Central memory CD4-positive, alpha-beta T cell (primary cell): Measurements from ENCODE around the gene POP7.
"Not testable (repeated sequence)": the region's sequence is repeated elsewhere in the genome, so short reads cannot be mapped to it uniquely, and the experiment has no call there.

Experiments used
- DNase-seq: peaks from one replicate; pipeline ENCODE4 v3.0.0; 2022

The POP7 gene

DNA sequence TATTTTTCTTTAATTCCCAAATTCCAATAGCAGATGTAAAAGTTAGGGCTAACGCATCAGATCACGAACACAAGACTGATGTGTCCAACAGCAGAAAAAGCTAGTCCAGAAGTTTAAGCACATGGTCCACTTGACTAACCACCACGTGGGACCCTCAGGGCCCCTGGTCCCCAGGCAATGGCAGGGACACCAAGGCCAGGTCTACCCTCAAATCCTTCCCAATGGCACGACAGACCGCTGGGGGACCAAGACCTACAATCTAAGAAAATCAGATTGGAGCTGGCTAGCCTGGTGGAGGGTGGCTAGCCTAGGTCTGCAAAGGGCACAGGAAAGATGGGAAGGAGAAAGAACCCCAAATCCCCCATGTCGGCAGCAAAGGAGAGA, 13.4 kb upstream of the POP7 start:
- no peak for DNase-seq

DNA sequence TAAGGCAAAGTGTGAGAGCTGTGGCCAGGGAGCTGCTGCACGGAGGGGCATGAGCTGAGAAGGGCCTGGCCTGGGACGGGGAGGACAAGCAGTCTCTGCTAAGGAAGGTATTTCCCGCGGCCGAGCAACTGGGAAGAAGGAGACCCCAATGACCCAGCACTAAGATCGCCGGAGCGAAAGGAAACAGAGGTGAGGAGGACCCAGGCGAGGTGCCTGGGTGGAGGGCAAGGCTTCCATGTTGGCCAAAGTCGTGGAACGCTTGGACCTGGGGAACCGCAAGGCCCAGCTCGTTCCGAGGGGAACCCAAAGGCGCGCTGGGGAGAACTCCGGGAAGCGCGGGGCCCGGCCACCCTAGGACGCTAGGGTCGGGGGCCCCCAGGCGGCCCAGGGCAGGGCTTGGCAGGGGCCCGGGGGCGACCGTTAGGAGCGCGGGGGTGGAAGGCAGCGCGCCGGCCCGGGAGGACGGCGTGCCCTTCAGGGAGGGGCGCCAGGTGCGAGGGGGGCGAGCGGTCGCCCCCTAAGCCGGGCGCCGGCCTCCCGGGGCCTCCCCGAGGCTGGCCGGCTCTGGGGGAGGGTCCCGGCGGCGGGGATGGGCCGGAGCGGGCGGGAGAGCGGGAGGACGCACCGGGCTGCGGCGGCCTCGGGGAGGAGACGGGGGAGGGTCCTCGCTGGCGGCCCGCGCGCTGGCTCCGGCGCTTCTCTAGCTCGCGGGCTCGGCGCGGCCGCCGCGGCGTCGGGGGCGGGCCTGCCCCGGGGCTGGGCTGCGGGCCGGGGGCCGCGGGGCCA, 12.4 kb upstream of the POP7 start:
- no peak for DNase-seq

DNA sequence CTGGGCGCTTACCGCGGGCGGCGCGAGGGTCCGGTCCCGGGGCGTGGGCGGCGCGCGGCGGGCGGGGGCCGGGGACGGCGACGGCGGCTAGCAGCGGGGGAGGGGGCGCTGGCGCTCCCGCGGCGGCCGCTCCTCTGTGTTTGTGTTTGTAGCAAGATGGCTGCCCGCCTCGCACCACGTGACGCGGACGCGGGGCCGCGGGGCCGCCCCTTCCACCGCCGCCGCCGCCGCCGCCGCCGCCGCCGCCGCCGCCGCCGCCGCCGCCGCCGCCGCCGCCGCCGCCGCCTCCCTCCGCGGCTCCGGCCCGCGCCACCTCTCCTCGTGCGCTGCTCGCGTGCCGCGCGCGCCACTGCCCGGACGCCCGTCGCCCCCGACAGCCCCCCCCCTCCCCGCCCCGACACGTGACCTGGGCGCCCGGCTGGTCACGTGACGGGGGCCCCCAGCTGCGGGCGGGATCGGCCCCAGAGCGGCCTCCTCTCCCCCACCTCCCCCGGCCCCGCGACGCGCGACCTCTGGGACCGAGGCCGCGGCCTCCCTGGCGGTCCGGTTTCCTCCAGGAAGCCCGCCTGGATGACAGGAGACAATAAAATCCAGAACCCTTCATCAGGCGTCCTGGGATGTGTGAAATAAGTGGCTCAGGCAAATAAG, 11.7 kb upstream of the POP7 start, which contains the start of gene GIGYF1:
Gene GIGYF1, minus strand, starts transcription at position 153 of the 648 bp plus-strand sequence. CDS start 6,012 bp downstream, outside the sequence.
- DNase-seq: peak; percentile 67

DNA sequence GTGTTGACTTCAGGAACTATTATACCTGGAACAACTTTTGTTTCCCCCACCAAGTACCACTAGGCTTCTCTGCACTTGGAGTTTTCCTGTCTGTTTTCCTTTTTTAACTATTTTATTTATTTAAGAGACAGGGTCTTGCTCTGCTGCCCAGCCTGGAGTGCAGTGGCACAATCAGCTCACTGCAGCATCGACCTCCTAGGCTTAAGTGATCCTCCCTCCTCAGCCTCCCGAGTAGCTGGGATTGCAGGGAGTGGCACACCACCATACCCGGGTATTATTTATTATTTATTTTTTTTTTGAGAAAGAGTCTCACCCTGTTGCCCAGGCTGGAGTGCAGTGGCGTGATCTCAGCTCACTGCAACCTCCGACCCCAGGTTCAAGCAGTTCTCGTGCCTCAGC, 9.8 kb upstream of the POP7 start:
- no peak for DNase-seq

DNA sequence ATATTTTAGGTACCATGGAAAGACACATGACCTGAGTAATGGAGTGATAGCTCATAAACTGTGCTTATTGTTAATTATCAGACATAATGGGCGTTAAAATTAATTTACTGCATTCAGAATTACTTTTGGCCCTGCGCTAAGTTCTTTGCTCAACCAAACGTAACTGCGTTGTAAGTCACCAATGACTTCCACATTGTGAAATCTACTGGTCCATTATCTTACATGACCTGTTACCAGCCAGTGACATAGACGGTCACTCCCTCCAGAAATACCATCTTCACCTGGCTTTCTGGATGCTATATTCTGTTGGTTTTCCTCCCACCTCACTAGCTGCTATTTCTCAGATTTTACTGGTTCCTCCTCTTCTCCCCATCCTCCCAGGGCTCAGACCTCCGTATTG, 6.9 kb upstream of the POP7 start:
- no peak for DNase-seq

DNA sequence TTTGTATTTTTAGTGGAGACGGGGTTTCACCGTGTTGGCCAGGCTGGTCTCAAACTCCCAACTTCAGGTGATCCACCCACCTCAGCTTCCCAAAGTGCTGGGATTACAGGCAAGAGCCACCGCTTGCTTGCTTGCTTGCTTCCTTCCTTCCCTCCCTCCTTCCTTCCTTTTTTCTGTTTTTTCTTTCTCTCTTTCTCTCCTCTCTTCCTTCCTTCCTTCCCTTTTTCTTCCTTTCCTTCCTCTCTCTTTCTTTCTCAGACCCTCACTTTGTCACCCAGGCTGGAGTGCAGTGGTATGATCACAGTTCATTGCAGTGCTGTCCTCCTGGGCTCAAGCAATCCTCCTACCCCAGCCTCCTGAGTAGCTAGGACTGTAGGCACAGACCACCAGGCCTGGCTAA, 4.8 kb upstream of the POP7 start:
- DNase-seq: not testable (repeated sequence)

DNA sequence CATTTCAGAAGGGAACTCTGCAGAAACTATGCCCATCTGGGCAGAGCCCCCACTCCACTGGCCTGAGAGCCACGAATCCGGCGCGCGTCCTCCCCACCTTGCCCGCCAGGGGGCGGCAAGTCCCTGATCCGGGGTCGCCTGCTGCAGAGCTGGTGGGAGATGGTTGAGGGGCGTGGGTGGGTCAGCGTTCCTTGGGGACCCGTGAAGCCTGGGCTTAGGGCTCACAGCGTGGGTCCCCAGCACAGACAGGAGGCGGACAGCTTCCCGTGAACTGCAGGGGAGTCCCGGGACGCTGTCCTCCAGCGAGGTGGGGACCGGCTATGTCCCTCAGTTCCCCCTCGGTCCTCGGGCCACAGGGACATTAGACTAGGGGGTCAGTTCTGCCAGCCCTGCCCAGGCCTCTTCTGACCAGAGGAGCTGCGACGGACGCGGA, 585 bp upstream of the POP7 start:
- peak; percentile 59 for DNase-seq

DNA sequence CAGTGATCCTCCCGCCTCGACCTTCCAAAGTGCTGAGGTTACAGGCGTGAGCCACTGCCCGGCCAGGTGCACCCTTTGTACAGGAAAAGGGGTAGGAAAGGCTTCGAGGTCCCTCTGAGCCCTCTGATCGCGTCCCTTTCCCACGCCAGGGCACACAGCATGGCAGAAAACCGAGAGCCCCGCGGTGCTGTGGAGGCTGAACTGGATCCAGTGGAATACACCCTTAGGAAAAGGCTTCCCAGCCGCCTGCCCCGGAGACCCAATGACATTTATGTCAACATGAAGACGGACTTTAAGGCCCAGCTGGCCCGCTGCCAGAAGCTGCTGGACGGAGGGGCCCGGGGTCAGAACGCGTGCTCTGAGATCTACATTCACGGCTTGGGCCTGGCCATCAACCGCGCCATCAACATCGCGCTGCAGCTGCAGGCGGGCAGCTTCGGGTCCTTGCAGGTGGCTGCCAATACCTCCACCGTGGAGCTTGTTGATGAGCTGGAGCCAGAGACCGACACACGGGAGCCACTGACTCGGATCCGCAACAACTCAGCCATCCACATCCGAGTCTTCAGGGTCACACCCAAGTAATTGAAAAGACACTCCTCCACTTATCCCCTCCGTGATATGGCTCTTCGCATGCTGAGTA, 871 bp downstream of the POP7 start:
- DNase-seq: no peak

DNA sequence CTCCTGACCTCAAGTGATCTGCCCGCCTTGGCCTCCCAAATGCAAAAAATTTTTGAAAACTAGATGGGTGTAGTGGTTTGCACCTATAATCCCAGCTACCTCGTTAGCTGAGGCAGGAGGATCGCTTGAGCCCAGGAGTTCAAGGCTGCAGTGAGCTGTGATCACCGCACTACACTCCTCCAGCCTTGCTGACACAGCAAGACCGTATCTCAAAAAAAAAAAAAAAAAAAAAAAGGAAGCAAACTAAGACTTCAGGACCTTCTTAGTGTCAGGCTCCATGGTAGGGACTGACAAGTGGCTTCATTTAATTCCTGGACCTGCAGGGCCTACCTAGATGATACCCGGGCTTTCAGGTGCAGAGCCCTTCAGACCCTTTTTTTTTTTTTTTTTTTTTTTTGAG, 2.5 kb downstream of the POP7 start:
- DNase-seq: no peak

DNA sequence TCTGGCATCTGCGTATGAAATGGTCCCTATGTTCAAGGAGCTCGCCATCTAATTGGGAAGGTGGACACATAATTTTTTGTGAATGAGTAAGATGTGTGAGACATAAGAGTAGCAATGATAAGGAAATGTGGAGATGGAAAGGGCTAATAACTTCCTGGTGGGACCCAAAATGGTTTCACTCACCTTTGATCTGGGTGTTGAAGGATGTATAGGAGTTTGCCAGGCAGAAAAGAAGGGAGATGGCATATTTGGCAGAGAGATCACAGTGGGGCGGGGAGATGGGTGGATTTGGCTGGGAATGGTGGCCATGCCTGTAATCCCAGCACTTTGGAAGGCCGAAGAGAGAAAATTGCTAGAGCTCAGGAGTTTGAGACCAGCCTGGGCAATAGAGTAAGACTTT, 4.5 kb downstream of the POP7 start:
- no peak for DNase-seq

DNA sequence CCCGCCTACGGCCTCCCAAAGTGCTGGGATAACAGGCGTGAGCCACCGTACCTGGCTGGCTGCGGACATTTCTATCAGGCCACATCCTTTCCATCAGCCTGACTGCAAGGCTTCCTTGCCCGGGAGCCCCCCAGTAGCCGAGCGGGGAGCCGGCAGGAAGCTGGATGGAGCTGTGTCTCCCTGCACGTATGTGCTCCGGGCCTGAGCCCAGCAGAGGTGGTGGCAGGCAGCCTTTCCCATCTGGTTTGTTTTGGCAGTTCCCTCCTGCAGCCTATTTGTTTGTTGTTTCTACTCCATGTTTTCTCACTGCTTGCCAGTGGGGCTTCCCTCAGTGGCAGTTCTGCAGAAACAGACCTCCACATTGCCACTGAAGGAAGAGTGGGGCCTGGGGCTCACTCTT, 5.4 kb downstream of the POP7 start:
- no peak for DNase-seq

DNA sequence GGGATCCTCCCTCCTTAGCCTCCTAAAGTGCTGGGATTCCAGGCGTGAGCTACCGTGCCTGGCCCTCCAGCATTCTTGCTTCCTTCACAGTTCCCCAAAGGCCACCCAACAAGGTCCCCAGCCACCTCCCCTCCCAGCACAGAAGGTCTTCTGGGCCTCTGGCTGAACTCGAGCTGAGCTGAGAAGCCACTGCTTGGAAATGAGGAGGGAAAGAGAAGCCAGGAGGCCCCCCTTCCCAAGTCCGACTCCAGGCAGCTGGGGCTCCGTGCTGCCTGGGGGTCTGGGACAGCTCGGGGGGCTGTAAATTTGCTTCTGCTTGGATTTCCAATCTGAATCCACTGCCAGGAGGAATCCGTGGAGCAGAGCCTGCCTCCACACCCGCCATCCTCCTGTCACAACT, 8.8 kb downstream of the POP7 start:
- no peak for DNase-seq

DNA sequence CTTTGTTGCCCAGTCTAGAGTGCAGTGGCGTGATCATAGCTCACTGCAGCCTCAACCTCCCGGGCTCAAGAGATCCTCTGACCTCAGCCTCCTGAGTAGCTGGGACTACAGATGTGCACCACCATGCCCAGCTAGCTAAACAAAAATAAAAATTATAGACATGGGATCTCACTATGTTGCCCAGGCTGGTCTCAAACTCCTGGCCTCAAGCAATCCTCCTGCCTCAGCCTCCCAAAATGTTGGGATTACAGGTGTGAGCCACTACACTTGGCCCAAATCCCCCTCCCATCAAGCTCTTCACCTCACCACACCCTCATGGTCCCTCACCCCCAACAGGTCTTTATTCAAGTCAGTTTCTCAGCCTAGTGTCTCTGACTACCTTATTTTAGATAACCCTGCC, 11.2 kb downstream of the POP7 start:
- DNase-seq: not testable (repeated sequence)

DNA sequence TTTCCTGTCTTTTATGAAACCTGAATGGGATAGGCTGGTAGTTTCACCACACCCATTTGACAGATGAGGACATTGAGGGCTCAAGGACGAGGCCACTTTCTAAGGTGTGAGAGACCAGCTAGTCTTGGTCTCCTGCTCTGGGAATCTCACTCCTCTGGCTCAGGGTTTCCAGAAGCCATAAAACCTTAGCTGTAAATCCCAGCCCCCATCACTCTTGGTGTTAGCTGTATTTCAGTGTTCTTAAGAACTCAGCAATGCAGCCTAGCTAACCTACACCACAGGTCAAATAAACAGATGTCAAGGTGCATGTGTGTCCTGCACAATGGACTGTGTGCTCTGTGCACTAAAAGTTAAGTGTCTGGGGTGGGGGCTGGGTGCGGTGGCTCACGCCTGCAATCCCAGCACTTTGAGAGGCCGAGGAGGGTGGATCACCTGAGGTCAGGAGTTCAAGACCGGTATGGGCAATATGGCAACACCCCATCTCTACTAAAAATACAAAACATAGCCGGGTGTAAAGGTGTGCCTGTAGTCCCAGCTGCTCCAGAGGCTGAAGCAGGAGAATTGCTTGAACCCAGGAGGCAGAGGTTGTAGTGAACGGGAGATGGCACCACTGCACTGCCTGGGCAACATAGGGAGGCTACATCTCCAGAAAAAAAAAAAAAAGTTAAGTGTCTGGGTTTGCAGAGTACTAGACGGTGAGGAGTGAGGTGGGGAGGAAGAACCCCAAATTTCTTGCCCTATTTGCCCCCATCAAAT, 13.8 kb downstream of the POP7 start:
- DNase-seq: no peak

DNA sequence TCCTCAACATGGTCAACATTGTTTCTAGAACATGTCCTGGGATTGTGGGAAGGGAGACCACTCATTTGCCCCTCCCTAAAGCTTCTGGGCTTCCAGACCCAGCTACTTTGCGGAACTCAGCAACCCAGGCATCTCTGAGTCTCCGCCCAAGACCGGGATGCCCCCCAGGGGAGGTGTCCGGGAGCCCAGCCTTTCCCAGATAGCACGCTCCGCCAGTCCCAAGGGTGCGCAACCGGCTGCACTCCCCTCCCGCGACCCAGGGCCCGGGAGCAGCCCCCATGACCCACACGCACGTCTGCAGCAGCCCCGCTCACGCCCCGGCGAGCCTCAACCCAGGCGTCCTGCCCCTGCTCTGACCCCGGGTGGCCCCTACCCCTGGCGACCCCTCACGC, 14.4 kb downstream of the POP7 start, which contains the start of gene EPO:
Gene EPO, plus strand, starts transcription at position 190 of the 392 bp plus-strand sequence. CDS start 513 bp downstream, outside the sequence.
- no peak for DNase-seq

DNA sequence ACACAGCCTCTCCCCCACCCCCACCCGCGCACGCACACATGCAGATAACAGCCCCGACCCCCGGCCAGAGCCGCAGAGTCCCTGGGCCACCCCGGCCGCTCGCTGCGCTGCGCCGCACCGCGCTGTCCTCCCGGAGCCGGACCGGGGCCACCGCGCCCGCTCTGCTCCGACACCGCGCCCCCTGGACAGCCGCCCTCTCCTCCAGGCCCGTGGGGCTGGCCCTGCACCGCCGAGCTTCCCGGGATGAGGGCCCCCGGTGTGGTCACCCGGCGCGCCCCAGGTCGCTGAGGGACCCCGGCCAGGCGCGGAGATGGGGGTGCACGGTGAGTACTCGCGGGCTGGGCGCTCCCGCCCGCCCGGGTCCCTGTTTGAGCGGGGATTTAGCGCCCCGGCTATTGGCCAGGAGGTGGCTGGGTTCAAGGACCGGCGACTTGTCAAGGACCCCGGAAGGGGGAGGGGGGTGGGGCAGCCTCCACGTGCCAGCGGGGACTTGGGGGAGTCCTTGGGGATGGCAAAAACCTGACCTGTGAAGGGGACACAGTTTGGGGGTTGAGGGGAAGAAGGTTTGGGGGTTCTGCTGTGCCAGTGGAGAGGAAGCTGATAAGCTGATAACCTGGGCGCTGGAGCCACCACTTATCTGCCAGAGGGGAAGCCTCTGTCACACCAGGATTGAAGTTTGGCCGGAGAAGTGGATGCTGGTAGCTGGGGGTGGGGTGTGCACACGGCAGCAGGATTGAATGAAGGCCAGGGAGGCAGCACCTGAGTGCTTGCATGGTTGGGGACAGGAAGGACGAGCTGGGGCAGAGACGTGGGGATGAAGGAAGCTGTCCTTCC, 15.0 kb downstream of the POP7 start:
- DNase-seq: no peak

DNA sequence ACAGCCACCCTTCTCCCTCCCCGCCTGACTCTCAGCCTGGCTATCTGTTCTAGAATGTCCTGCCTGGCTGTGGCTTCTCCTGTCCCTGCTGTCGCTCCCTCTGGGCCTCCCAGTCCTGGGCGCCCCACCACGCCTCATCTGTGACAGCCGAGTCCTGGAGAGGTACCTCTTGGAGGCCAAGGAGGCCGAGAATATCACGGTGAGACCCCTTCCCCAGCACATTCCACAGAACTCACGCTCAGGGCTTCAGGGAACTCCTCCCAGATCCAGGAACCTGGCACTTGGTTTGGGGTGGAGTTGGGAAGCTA, 15.5 kb downstream of the POP7 start:
- no peak for DNase-seq

DNA sequence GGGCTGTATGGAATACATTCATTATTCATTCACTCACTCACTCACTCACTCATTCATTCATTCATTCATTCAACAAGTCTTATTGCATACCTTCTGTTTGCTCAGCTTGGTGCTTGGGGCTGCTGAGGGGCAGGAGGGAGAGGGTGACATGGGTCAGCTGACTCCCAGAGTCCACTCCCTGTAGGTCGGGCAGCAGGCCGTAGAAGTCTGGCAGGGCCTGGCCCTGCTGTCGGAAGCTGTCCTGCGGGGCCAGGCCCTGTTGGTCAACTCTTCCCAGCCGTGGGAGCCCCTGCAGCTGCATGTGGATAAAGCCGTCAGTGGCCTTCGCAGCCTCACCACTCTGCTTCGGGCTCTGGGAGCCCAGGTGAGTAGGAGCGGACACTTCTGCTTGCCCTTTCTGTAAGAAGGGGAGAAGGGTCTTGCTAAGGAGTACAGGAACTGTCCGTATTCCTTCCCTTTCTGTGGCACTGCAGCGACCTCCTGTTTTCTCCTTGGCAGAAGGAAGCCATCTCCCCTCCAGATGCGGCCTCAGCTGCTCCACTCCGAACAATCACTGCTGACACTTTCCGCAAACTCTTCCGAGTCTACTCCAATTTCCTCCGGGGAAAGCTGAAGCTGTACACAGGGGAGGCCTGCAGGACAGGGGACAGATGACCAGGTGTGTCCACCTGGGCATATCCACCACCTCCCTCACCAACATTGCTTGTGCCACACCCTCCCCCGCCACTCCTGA, 16.7 kb downstream of the POP7 start:
- no peak for DNase-seq

DNA sequence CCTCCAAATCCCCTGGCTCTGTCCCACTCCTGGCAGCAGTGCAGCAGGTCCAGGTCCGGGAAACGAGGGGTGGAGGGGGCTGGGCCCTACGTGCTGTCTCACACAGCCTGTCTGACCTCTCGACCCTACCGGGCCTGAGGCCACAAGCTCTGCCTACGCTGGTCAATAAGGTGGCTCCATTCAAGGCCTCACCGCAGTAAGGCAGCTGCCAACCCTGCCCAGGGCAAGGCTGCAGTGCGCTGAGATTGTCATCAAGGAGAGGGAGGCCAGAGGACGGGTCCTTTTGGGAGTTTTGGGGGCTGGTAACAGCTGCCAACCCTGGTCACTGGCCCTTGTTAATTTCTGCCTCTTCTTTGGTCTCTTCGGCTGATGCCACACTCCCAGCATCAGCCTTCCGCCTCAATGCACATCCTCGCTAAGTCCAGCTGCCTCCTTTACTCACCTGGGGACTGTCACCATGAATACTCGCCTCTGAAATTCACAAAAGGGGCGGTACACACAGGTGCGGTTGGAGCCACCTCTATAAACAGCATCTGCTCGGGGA, 17.9 kb downstream of the POP7 start:
- DNase-seq: no peak

DNA sequence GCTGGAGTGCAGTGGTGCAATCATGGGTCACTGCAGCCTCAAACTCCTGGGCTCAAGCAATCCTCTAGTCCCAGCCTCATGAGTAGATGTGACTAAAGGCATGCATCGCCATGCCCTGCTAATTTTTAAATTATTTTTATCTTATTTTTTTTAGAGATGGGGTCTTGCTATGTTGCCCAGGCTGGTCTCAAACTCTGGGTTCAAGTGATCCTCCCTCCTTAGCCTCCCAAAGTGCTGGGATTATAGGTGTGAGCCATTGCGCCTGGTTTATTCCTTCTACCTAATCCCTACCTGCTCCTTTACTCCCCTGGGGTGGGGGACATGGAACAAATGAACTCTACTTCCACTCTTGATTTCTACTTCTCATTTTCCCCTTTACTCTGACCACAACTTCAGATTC, 18.4 kb downstream of the POP7 start:
- not testable (repeated sequence) for DNase-seq
